ENCODE data around the gene PBOV1.
"Not testable (repeated sequence)": the region's sequence is repeated elsewhere in the genome, so short reads cannot be mapped to it uniquely, and the experiment has no call there.

PBOV1 gene

DNA sequence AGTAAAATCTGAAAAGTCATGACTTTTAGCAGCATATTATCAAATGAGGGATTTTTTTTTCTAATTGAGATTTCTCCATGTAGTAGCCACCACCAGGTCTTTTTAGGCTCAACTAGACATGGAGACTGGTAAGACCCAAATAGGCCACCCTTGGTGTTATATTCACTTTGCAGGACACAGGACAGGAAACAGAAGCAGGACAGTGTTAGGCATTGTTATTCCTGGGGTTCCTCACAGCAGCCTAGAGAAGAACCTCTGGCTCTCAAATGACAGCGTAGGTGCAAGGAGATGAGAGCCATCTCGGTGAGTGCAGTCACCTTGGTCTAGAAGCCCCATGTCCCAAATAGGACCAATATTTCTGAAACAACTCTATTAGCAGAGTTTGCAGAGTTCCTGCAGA lies 19.2 kb upstream of the PBOV1 start:
- DNase-seq = no peak

DNA sequence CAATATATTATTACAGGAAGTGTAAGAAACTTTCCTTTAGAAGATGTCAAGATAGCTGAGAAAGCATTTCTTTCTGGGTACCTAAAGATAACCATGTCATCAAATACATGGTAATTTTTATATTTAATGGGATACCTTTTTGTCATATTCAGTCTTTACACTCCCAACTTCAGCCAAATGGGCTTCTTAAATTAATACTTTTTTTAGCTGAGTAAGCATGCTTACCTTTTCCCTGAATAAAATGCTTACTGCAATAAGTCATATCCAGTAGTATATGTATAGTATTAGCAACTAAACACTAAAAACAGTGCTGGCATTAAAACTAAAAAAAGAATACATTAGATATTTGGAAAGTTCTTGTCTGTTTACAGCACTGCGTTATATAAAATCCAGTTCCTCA lies 17.4 kb upstream of the PBOV1 start:
- no peak for DNase-seq

DNA sequence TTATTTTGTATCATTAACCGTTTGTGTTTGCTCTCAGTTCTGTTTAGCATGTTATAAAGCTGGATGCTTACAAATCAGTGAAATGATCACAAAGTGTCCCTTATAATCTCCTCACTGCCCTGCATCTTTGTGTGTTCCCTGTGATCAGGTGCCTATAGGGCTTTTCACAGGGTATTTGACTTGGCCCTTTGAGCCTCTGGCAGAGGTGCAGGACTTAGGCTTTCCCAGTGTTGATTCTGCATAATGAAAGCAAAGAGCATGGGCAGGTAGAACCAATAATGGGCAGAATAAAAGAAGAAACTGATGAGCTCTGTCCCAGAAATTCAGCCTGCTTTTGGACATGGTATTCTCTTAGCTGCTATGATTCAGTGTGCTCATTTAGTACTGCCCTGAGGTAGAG lies 16.9 kb upstream of the PBOV1 start:
- DNase-seq = no peak

DNA sequence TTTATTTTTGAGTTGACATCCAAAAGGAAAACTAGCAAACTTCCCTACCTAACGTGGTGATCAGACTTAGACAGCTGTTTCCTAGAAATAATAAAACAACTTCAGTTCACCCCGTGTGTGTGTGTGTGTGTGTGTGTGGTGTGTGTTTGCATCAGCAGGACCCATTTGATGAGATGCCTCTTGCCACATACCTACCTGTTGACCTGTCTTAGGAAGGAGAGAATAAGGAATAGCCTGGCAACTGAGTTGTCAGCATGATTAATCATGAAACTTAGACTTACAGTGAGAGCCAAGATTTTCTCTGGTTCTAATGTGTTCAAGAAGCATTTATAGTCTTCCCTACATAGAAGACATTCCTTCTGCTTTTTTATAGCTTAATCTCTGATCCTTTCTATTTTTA lies 16.1 kb upstream of the PBOV1 start:
- DNase-seq = no peak

DNA sequence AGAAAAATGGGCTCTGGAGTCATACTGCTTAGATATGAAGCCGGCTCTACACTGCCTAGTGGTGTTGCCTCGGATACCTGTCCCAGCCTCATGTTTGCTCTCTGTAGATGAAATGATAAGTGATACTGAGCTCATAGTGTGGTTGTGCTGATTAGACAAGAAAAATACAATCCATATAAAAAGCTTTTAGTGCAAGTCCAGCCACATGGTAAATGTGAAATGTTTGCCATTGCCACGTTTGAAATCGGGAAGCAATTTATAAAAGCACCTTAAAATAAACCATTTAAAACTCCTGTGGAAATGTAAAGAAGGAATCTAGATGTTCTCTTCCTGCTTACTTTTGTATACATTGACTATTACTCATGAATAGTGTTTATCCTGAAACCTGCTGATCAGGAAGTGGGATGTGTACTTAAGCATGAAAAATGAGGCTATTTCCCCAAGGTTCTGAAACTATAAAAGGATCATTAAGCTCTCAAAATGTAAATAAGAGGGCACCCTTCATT lies 13.1 kb upstream of the PBOV1 start:
- DNase-seq = no peak

DNA sequence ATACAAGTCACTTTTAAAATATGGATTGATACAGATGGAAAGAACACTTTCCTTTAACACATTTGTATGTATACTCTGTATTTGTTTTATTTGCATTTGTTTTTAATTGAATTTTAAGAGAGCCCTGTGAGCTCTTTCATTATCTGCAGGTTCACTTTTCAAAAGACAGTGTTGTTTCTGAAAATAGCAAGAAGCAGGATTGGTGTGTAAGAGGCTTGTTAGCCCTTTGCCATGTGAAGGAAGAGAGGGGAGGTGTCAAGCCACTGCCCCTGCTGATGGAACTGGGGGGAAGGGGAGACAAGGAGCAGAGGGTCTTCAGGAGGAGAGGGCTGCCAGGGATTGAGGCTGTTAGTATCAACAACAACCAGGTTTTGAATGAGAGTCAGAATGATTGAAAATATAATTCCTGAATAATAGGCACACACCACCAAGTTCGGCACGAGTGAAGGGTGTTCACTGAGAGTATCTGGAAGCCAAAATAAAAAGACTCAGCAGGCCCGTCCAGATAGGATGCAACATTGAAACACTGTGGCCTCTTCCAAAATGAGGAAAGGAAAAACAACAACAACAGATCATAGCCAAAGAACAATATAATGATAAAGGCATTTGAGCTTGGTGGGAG lies 12.6 kb upstream of the PBOV1 start:
- DNase-seq = no peak

DNA sequence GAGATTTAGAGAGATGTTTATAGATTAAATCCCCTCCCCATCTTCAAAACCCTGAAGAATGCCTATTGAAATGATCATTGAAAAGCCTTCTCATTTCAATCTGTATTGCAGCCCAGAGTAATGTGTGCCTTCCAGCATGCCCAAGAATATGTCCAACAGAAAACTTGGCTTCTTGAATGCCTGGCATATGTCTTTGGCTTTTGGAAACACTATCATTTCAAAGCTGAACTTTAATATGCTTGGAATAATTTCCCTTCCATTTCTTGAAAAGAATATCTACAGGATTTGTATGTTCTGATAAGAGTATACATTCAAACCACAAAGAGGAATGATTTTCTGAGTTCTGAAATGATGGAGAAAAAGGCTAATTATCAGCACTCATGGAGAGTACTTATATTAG lies 11.9 kb upstream of the PBOV1 start:
- no peak for DNase-seq

DNA sequence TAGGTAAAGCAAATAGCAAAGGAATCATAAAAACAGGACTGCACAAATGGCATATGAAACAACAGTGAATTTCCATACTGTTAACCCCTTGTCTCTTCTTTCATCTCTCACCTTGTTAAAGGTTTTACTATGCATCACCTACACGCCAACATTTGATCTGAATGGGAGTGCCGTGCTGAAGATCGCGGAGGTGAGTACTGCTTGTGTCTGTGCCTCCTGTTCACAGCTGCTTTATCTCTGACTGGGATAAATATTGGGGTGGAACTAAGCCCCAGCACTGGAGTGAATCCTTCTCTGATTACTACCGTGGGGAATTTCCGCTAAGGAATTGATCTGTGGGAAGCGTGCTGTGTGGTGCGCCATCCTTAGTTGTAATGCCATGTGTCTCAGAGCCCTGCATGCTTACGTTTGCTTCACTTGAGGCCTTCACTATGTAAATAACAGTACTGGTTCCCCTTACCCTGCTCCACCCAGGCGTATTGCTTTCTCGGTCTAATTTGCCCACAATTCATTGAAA lies 11.4 kb upstream of the PBOV1 start:
- DNase-seq = no peak

DNA sequence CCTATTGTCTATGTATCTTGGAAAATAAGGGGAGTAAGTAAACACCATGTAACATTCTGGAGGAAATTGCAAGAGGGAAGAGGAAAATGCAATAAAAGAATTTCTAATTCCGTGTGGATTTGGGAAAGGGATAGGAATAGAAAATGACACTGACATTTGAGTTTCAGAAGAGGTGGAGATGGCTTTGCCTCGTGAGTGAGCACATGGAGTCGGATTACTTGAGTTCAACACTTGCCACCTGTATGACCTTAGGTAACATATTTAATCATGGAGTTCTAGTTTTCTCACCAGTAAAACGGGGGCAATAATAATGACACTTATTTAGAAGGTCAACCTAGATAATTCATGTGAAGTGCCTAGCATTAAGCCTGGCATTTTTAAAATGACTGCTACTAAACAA lies 10.8 kb upstream of the PBOV1 start:
- DNase-seq = no peak

DNA sequence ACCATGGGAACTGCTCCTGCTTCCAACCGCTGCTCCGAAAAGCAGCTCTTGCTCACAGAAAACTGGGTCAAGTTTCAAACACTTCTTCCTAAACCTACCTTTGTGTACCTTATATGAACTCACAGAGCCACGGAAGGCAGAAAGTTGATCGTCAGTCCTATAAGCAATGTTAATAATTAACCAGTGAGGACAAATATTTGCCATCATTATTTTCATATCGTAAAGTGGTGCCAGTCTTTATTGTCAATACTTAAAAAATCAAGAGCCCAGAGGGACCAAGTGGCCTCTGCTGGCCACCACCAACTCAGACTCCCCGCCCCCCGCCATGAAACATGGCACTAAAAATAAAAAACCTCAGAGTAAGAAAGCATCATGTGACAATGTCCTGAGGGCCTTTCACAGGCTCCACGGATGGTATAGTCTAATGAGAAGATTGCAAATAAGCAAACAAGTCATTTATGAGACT lies 9.1 kb upstream of the PBOV1 start:
- no peak for DNase-seq

DNA sequence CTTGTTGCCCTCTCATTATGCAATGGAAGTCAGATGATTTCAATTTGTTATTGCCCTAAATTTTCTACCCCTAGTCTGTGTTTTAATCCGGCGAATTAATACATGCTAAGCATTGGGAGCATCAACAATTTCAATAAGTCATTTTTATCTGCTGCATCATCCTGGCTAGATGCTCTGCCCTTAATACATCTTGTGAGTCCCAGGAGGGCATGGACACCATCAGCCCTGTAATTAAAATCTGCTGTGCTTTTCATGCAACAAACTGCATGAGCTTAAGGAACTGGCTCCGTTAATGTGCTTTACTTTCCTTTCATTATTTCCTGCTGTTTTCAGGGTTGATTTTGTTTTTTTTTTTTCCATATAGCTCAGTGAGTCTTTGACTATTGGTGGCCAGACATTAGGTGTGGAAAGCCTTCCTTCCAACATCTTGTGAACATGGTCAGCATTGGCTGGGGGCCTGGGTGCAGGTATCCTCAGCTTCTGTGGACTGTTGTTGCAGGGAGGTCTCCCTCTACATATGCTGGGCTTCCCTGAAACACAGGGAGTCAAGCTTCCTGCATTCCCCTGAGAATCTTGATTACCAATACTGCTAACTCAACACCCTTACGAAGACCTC lies 8.5 kb upstream of the PBOV1 start:
- DNase-seq = no peak

DNA sequence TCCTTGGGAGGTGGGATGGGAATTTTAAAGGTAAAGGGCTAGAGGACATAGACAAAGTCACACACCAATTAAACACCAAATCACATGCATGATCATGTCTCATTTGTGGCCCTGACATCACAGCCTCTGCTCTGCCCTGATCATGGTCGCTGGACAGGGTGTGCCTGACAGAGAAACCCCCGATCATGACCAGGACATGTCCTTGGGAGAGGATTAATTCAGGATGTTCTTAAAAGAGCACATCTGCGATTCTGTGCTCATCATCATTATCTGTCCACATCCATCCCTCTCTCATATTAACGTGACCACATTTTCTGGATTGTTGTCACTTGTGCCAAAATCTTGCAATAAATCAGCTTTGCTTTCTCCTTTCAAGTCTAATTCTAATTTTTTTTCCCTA lies 7.7 kb upstream of the PBOV1 start:
- no peak for DNase-seq

DNA sequence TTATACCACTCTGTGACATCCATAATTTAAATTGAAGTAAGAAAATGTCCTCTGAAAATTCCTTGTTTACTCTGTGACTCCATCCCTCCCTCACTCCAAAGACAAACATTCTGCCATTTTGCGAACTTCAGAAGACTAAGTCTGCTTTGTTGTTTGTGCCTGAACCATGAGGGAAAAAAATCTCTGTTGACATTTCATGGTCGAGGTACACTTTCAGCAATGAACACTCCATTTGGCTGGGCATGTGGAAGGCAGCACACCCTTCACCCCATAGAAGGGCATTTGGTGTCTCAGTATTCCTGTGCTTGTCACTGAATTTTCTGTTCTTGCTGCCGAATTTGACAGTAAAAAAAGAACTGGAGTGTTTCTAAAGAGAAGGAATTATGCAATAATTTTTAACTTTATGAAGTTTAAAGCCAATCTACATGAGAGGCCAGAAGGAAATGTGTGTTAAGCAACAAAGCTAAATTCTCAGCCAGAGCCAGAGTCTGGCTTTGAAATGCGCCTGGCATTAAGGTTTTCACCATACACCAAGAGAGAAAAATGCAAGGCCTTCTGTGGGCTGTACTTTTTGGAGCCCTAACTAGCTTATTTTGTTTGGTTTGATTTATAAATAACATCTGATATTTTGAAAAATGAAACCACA lies 4.7 kb upstream of the PBOV1 start:
- DNase-seq = no peak

DNA sequence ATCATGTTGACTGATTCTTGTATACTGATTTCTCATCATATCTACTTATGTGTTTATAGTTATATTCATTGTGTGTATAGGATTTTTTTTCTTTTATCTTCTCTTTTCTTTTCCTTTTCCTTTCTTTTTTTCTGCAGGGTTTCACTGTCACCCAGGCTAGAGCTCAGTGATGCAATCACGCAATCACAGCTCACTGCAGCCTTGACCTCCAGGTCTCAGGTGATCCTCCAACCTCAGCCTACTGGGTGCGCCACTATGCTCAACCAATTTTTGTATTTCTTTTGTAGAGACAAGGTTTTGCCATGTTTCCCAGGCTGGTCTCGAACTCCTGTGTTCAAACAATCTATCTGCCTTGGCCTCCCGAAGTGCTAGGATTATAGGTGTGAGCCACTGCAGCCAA lies 1.6 kb upstream of the PBOV1 start:
- no peak for DNase-seq

DNA sequence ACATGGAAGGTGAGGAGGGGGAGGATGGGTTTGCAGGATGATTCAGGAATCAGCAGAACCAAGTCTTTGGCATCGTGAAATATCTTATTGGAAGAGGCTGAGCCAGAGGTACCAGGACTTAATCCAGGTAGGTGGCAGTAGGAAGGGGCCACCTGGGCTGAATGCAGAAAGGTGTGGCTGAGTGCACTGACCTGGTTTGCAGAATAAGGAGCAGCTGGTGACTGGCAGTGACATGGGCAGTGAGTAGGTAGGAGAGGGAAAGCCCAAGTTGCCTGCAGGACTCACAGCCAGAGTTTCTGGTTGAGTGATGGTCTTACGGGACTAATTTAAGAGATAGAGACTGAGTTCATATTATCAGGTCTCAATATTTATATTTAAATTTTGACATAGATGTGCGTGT lies 1.1 kb upstream of the PBOV1 start:
- DNase-seq = no peak

DNA sequence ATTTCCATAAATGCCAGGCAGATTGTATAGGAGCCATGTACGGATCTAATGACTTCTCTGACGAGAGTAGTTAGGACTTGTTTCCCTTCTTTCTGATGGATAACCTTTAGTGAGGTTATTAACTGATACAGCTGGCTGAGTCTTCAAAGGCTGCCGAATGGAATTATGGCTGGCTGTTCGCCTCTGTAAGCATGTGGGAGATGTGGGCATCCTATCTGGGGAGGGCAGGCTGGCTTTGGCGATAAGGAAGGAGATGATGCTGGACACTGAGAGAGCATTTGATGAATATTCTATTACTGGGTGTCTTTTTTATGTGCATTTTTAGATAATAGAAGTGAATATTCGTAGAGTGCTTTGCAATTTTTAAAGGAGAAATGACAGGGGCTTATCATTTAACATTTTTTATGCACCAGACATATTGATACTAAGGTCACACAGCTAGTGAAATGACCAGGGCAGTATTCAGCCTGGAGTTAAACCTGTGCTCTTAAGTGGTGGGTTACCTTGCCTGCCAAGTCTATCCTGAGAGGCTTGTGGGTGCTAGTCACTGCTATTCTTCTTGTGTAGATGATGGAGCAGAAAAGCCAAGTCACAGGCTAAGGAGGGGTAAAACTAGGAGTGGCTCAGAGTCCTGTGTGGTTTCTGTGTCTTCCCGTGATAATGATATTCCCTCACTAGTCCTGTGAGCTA lies 3.1 kb downstream of the PBOV1 start:
- no peak for DNase-seq

DNA sequence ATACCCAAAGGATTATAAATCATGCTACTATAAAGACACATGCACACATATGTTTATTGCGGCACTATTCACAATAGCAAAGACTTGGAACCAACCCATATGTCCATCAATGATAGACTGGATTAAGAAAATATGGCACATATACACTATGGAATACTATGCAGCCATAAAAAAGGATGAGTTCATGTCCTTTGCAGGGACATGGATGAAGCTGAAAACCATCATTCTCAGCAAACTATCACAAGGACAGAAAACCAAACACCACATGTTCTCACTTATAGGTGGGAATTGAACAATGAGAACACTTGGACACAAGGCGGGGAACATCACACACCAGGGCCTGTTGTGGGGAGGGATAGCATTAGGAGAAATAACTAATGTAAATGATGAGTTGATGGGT lies 5.8 kb downstream of the PBOV1 start:
- not testable (repeated sequence) for DNase-seq

DNA sequence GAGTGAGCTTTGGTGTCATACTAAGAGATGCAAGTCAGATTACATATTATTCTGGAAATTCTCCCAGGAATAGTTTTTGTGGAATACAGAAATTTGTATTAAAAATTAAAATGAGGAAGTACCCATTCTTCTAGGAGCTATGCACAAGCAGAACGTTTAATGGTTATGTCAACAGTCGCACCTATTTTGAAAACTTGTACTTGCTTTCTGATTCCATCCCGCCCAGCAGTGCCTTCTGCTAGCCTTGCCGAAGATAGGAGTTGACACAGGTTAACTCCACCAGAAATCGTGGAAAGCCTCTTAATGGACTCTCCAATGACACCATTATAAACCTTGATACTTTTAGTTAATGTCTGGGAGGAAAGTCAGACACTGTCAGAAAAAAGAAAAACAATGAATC lies 6.7 kb downstream of the PBOV1 start:
- DNase-seq = no peak

DNA sequence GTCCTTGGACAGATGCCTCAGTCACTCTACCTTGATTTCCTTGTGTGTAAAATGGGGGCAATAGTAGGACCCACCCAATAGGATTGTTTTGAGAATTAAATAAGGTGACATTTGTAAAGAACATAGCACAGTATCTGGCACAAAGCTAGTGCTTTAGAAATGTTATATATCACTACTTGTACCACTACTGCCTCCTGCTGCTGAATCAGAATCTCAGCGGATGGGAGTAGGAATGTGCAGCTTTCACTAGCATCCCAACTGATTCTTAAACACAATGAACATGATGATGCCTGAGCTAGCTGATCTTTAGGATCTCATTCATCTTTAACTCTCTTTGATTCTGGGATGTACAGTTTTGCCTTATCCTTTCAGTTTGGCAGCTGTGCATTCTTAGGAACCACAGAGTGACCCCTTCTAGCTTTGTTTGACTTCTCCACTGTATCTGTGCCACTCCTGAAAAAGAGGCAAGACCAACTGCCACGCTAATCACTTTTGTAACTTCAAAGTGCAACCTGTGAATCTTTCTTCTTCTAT lies 7.2 kb downstream of the PBOV1 start:
- no peak for DNase-seq

DNA sequence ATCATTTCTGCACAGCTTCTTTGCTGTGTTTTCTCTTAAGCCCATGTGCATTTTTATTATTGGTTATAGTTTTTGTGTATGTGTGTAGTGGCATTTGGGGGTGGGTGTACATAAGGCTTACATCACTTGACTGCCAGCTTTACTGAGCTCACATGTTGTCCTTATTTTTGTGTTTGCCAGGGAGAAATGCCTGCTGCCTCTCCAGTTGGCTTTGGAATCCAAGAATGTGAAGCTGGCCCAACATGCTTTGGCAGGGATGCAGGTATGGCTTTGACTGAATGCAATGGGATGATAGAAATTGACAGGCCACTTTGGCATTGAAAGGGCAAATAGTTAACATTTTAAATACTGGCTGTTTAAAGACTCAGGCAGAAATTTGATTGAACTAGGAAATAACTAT lies 11.4 kb downstream of the PBOV1 start:
- no peak for DNase-seq

DNA sequence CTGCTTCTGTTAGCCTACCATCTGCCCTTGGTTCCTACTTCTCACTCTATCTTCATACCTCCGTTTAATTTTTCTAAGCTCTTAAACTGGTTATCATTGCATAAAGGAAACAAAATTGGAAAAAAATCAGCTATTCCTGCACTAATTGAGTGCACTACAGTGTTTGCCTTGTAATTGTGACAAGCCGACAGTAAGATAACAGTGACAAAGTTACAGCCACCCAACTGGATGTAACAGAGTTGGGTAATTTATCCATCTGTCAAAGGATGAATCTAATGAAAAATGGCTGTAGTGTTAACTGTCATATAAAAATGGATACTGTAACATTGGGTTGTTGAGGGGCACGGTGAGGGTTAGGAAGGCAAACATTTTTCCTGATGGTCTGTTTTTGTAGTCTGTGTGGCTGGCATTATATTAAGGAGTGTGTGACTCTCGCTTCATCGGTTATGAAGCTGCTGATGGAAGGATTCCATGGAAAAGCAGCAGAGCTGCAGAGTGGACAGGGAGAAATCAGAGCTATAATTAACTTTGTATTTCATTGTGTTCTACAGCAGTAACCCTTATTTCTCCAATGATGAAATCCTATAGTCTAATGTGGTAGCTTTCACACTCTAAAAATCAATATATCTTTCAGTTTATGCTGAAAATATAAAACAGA lies 12.7 kb downstream of the PBOV1 start:
- no peak for DNase-seq

DNA sequence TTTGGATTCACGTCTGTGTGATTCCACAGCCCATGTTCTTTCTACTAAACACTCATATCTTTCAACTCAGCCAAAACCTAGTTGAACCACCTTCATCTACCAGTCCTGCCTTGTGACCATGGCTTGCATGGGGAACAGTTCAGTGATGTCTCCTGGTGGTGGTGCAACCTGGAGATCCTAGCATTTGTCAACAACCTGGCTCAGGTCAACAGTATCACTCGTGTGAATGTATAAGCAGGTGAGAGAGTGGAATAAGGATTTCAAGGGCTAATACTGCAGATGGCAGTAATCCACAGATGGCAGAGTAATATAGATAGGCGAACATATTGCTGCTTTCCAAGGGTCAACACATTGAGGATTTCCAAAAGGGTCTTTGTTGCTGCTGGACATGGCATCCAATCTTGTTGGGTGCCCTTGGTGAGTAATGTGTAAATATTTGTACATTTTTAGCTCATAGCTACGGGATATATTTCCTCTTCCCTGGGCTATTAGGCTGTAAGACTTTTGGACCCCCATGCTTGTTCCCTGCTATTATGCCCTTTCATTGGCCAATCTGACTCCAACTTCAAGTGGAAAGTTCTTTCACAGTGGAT lies 13.4 kb downstream of the PBOV1 start:
- no peak for DNase-seq

All from MV-4-11 (cell line).